Measurements from ENCODE around the gene FLYWCH1. TPM values are rescaled to one million over a fixed set of nuclear protein-coding genes. Genes with fewer than 3 reads are reported as not detected.

Gene FLYWCH1
- total and polyA plus RNA-seq, 10 of the 15 experiments (the other 5 are each of a cell fraction or from before 2014, with no cell fraction given) = 0.47 to 33.8 (median 11.2) TPM

DNA sequence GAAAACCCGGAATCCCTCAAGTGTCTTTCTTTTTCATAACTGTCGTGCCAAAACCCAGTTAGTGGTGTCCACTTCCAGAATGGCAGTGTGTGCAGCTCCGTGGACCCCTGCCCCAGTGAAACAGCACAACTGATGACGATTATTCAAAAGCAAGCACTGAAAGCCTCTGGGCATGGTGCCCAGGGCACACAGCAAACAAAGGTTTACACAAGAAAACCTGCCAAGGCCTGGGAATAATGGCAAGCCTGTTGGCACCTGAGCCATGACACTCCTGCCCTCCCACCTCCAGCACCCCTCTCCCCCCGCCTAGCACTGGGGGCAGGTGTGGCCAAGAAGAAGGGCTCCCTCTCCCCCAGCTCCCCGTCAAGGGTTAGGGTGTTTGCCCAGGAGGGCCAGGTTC is 65.7 kb downstream of the FLYWCH1 start:
- H3K4me1 ChIP-seq (ENCODE audit: control insufficient read depth, insufficient read depth, low read length) = peaks cover 7% of the 10 kb centered on the region
- ChIA-PET POLR2A (interaction anchor here (1.3 kb wide), 1 partner anchor 12 kb away, joined by 3 read pairs; no protein-coding TSS in a partner anchor), SMC1A (ENCODE audit: uncharacterized antibody, unreplicated experiment) (interaction anchor here (1.3 to 1.8 kb wide), 2 partner anchors 12 to 14 kb away, joined by 3 to 4 read pairs; no protein-coding TSS in a partner anchor), RAD21 (ENCODE audit: unreplicated experiment) (interaction anchor here (0.5 to 0.7 kb wide), 2 partner anchors 13 to 54 kb away, joined by 3 read pairs; partner anchors contain the start of gene KREMEN2), CTCF (interaction anchor here (1.3 to 1.8 kb wide), 3 partner anchors 50 to 54 kb away, joined by 3 to 7 read pairs (median 6); no protein-coding TSS in a partner anchor)
- no peaks in the 10 kb centered on the region for H4K20me1 ChIP-seq (ENCODE audit: control insufficient read depth, insufficient read depth)
- no peaks in the 10 kb centered on the region for H3K9me3 ChIP-seq (replicated peaks; ENCODE audit: control insufficient read depth, insufficient read depth, low read length)
- no peak for TF ChIP-seq SP1 (IDR thresholded peaks at IDR 0.05; ENCODE audit: low read depth, low read length)
- TF ChIP-seq, protein P1, sequence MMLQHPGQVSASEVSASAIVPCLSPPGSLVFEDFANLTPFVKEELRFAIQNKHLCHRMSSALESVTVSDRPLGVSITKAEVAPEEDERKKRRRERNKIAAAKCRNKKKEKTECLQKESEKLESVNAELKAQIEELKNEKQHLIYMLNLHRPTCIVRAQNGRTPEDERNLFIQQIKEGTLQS (IDR thresholded peaks at IDR 0.05; ENCODE audit: borderline replicate concordance, extremely low read depth, low read depth, low read length) = no peak
- ATAC-seq = no peak
- no peaks in the 10 kb centered on the region for H3K27me3 ChIP-seq (replicated peaks in 1 of 2; ENCODE audit: control insufficient read depth in 2 of 2, insufficient read depth in 2 of 2, low read length in 1 of 2)
- no TSS peak for BruUV-seq (replicated peaks)
- H2AFZ ChIP-seq (ENCODE audit: control insufficient read depth, low read depth, low read length) = no peak overlapping the region
- DNase-seq (ENCODE audit: low read depth, low spot score) = no peak
- no peak for FAIRE-seq
- WGBS (ENCODE audit: insufficient coverage, insufficient replicate concordance, low lambda C conversion rate, missing lambda C conversion rate) = 84% methylated on average over 6 of the region's 6 CpGs
- peaks cover 2 to 13% of the 10 kb centered on the region in 2 experiments; a peak in 3 of 4 replicates for H3K36me3 ChIP-seq (ENCODE audit: control insufficient read depth in 2 of 2, insufficient read depth in 2 of 2, low read length in 1 of 2)
- no peak overlapping the region for H3K27ac ChIP-seq (ENCODE audit: control insufficient read depth, insufficient read depth)
- intact Hi-C loops (cut with micrococcal nuclease; ENCODE audit: unreplicated experiment) = no loop called here
- no peak overlapping the region for H3K4me3 ChIP-seq
- peaks cover 11% of the 10 kb centered on the region for H3K79me2 ChIP-seq (ENCODE audit: control insufficient read depth, insufficient read depth, low read length)
- H3K9ac ChIP-seq (ENCODE audit: control insufficient read depth, insufficient read depth, low read length) = no peak overlapping the region
- H3K4me2 ChIP-seq (ENCODE audit: control insufficient read depth, insufficient read depth) = no peak overlapping the region
- in situ Hi-C loops (cut with MboI) = no loop called here

DNA sequence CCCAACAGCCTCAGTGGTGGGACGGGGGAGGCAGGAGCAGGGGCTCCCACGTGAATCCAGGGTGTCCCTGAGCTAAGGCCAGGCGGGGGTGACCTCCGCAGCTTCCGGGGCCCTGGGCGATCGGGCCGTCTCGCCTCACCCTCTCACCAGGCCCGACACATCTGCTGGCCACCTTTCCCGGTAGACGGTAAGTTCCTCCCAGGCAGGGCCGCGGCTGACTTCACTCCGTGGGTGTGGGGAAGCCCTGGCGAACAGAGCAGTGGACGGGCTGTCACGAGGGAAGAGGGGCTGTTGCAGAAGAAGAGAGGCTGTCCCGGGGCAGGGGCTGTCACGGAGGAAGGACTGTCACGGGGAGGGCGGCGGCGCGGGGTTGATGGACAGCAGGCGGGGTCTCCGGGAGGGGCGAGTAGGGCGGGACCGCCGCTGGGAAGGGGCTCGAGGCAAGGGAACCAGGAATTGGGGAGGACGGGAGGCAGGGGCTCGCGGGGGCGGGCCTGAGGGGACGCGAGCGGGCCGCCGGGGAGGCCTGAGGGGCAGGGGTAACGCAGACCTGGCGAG is 68.0 kb downstream of the FLYWCH1 start:
- no peaks in the 10 kb centered on the region for H4K20me1 ChIP-seq (ENCODE audit: control insufficient read depth, insufficient read depth)
- DNase-seq (ENCODE audit: low read depth, low spot score) = no peak
- RAD21 ChIA-PET (ENCODE audit: unreplicated experiment) = interaction anchor here (1.0 to 2.4 kb wide), 2 partner anchors 10 to 24 kb away, joined by 4 to 6 read pairs; partner anchors contain the start of gene PAQR4
- POLR2A ChIA-PET = interaction anchor here (0.6 to 2.9 kb wide), 4 partner anchors 10 to 69 kb away, joined by 3 to 18 read pairs (median 4); partner anchors contain the start of genes FLYWCH1 and PAQR4
- H3K79me2 ChIP-seq (ENCODE audit: control insufficient read depth, insufficient read depth, low read length) = peaks cover 11% of the 10 kb centered on the region
- CTCF ChIA-PET = interaction anchor here (0.5 to 1.9 kb wide), 6 partner anchors 10 to 129 kb away, joined by 3 to 7 read pairs (median 5); partner anchors contain the start of gene KREMEN2
- FAIRE-seq = no peak
- SMC1A ChIA-PET (ENCODE audit: uncharacterized antibody, unreplicated experiment) = no interaction called here
- ATAC-seq = peak; percentile 31
- peaks cover 0 to 11% of the 10 kb centered on the region in 2 experiments; a peak in 3 of 4 replicates for H3K36me3 ChIP-seq (ENCODE audit: control insufficient read depth in 2 of 2, insufficient read depth in 2 of 2, low read length in 1 of 2)
- peak overlapping the region; percentile 88 for H3K4me2 ChIP-seq (ENCODE audit: control insufficient read depth, insufficient read depth)
- TSS peak; percentile 64 for BruUV-seq (replicated peaks)
- peak overlapping the region; percentile 88 for H3K27ac ChIP-seq (ENCODE audit: control insufficient read depth, insufficient read depth)
- H3K4me1 ChIP-seq (ENCODE audit: control insufficient read depth, insufficient read depth, low read length) = peaks cover 7% of the 10 kb centered on the region
- peak overlapping the region; percentile 93 for H3K9ac ChIP-seq (ENCODE audit: control insufficient read depth, insufficient read depth, low read length)
- no peaks in the 10 kb centered on the region for H3K9me3 ChIP-seq (replicated peaks; ENCODE audit: control insufficient read depth, insufficient read depth, low read length)
- H3K27me3 ChIP-seq (replicated peaks in 1 of 2; ENCODE audit: control insufficient read depth in 2 of 2, insufficient read depth in 2 of 2, low read length in 1 of 2) = no peaks in the 10 kb centered on the region
- peak overlapping the region; percentile 74 for H3K4me3 ChIP-seq
- in situ Hi-C loops (cut with MboI) (no loop called here), intact Hi-C loops (cut with micrococcal nuclease; ENCODE audit: unreplicated experiment) (loop anchor here (5.0 kb wide), 2 partner anchors 52 to 72 kb away; no protein-coding TSS in a partner anchor)
- peak overlapping the region; percentile 44 for H2AFZ ChIP-seq (ENCODE audit: control insufficient read depth, low read depth, low read length)
- WGBS (ENCODE audit: insufficient coverage, insufficient replicate concordance, low lambda C conversion rate, missing lambda C conversion rate) = under 1% methylated on average over 29 of the region's 43 CpGs
- TF ChIP-seq, protein P2, sequence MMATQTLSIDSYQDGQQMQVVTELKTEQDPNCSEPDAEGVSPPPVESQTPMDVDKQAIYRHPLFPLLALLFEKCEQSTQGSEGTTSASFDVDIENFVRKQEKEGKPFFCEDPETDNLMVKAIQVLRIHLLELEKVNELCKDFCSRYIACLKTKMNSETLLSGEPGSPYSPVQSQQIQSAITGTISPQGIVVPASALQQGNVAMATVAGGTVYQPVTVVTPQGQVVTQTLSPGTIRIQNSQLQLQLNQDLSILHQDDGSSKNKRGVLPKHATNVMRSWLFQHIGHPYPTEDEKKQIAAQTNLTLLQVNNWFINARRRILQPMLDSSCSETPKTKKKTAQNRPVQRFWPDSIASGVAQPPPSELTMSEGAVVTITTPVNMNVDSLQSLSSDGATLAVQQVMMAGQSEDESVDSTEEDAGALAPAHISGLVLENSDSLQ (IDR thresholded peaks at IDR 0.05) = peak; percentile 73
- TF ChIP-seq, protein P3, sequence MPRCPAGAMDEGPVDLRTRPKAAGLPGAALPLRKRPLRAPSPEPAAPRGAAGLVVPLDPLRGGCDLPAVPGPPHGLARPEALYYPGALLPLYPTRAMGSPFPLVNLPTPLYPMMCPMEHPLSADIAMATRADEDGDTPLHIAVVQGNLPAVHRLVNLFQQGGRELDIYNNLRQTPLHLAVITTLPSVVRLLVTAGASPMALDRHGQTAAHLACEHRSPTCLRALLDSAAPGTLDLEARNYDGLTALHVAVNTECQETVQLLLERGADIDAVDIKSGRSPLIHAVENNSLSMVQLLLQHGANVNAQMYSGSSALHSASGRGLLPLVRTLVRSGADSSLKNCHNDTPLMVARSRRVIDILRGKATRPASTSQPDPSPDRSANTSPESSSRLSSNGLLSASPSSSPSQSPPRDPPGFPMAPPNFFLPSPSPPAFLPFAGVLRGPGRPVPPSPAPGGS (IDR thresholded peaks at IDR 0.05; ENCODE audit: borderline replicate concordance, insufficient read depth, low read depth, low read length, poor library complexity, severe bottlenecking) = no peak
- TF ChIP-seq, protein P4, sequence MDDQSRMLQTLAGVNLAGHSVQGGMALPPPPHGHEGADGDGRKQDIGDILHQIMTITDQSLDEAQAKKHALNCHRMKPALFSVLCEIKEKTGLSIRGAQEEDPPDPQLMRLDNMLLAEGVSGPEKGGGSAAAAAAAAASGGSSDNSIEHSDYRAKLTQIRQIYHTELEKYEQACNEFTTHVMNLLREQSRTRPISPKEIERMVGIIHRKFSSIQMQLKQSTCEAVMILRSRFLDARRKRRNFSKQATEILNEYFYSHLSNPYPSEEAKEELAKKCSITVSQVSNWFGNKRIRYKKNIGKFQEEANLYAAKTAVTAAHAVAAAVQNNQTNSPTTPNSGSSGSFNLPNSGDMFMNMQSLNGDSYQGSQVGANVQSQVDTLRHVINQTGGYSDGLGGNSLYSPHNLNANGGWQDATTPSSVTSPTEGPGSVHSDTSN (IDR thresholded peaks at IDR 0.05; ENCODE audit: insufficient replicate concordance, low read depth, low read length) = peak; percentile 60
- TF ChIP-seq ZNF274 (IDR thresholded peaks at IDR 0.05; ENCODE audit: insufficient read depth, insufficient read length) (no peak), FOS (IDR thresholded peaks at IDR 0.05; ENCODE audit: borderline replicate concordance, extremely low read depth, insufficient read length) (no peak)
